Astrocyte of the hippocampus (primary cell): ENCODE results near the gene HUNK.
"Not testable (repeated sequence)": the region's sequence is repeated elsewhere in the genome, so short reads cannot be mapped to it uniquely, and the experiment has no call there.

Experiments
- DNase-seq: peaks from one replicate; pipeline ENCODE4 v3.0.0; 2011; ENCODE audit warnings: low read depth, low spot score

The HUNK gene

GRCh38 chr21:31993826-31994825, 121.3 kb downstream of the HUNK start:
- no peak for DNase-seq

GRCh38 chr21:31997191-31997590, 124.4 kb downstream of the HUNK start:
- DNase-seq: no peak

DNA sequence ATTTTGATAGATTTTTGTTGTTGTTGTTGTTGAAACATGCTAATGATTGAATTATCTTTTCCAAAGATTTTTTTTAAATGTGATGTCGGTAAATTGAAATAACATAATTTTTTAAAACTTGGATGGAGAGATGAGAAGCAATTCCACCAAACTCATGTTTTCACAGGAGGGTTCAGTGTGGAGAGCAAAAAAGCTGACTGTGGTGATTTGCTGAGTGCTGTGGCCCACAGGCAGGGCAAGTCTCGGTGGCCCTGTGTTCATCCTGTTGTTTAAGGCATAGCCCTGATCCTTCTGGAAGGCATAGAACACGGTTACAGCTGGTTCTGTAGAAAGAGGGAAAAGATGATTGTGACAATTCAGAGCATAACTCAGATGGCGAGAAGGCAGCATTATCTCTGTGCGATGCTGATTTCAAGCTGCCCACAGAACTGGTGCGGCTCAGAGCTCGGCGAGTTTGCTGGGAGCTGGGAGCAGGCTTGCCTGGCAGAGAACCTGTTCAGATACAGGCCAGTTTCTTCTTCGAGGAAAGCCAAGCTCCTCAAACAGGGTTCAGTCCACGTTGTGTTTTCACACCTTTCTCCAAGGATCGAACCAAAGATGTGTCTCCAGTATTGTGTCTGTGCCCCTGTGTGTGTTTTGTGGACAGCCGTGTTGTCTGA, 127.1 kb downstream of the HUNK start:
- DNase-seq: no peak

- DNase-seq: no peak
These were observed 128.6 kb downstream of the HUNK start for GRCh38 chr21:32001390-32001789.

- no peak for DNase-seq
These were observed 130.6 kb downstream of the HUNK start for GRCh38 chr21:32003411-32003810.

DNA sequence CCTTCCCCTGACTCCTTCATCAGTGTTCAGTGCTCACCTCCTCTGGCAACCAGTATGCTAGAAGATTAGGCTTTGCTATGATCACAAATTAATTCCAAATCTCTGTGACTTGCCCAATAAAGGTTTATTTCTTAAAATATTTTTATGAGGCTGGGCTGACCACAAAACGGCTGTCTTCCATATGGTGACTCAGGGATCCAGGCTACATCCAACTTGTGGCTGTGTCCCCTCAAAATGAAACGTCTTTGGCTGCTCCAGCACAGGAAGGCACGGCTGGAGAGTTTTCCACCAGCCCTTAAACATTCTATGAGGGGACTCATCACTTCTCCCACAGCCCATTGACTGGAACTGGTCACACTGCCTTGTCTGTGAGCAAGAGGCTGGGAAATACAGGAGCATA, 131.5 kb downstream of the HUNK start:
- DNase-seq: no peak

DNA sequence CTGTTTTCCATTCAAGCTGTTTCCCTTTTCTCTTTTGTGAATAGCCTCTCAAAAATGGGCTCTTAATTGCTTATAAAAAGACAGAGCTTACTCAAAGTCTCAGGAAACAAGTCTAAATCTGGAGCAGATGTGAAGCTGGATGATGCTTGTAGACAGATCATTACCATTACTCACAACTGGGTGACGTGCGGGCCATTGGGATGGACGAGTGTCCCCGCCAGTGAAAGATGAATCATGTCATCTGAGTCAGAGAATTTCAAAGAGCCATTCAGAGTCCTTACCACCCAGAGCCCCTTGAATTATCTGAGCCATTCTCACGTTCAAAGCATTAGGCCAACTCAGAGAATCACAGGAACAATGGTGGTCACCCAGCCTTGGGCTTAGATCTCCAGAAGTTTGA, 134.6 kb downstream of the HUNK start:
- peak; percentile 53 for DNase-seq

DNA sequence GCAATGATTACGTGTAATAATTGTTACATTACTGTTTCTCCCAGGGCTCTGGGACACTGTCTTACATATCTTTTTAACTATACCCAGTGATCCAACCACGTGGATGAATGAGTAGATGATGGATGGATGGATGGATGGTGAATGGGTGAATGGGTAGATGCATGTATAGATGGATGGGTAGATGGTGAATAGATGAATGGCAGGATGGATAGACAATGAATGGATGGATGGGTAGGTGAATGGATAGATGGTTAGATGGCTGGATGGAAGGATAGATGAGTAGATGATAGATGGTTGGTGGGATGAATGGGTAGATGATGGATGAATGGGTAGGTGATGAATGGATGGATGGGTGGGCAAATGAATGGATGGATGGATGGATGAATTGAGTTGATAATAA, 135.9 kb downstream of the HUNK start:
- DNase-seq: no peak

GRCh38 chr21:32009263-32009662, 136.4 kb downstream of the HUNK start:
- DNase-seq: no peak

DNA sequence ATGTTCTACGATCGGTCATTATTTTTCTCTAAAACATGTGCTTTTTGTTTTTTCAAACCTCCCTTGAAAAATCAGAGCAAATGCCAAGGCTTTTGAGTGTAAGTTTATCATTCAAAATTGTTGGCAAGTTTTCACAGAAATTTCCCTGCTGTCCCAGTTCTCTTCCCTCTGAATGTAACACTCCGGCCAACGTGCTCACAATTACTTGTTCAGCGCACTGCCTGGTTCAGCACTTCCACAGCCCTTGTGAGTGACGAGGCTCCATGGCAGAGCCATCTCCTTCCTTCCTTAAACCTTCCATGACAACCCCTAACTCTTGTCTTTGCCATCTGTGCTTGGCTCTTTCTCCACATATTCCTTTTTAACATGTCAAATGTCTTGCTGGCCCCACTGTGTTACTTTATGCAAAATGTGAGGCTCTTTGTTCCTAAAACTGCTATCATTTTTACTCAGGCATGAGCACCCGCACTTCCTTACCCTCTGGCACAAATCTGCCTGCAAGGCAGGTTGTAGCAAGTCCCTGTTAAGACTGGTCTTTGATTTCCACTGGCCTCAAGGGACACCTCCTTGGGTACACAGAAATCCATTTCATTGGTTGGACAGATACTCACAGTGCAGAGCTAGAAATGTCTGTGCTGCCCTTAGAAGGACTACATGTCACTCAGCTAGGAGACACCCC, 142.8 kb downstream of the HUNK start:
- DNase-seq: no peak

DNA sequence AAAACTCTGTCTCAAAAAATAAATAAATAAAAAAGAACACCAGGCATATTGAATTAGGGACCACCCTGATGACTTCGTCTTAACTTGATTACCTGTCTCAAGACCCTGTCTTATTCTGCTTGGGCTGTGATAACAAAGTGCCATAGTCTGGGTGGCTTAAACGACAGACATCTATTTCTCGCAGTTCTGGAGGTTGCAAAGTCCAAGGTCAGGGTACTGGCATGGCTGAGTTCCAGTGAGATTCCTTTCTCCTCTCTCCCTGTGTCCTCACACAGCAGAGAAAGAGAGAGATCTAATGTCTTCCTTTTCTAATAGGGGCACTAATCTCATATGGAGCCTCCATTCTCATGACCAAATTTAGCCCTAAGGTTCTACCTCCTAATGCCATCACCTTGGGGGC, 145.6 kb downstream of the HUNK start:
- no peak for DNase-seq

GRCh38 chr21:32020564-32020963, 147.7 kb downstream of the HUNK start:
- no peak for DNase-seq

- peak; percentile 70 for DNase-seq
These were observed 148.6 kb downstream of the HUNK start for GRCh38 chr21:32021319-32021994.

GRCh38 chr21:32022146-32022545, 149.3 kb downstream of the HUNK start:
- no peak for DNase-seq

GRCh38 chr21:32030146-32030652, 157.4 kb downstream of the HUNK start:
- no peak for DNase-seq

- no peak for DNase-seq
These were observed 162.0 kb downstream of the HUNK start for GRCh38 chr21:32034850-32035249.

GRCh38 chr21:32035617-32036016, 162.8 kb downstream of the HUNK start:
- DNase-seq: no peak

- DNase-seq: no peak
These were observed 163.9 kb downstream of the HUNK start for GRCh38 chr21:32036756-32037155.

GRCh38 chr21:32038751-32039150, 165.9 kb downstream of the HUNK start:
- not testable (repeated sequence) for DNase-seq

GRCh38 chr21:32043458-32043857, 170.6 kb downstream of the HUNK start:
- DNase-seq: no peak
